HG02588 (cell line): ENCODE data around the gene RIMBP2.

Experiments used
- ATAC-seq: cut with Tn5 transposase; IDR thresholded peaks from one replicate; pipeline ENCODE4 v1.9.1; 2021; ENCODE audit warnings: mild to moderate bottlenecking, moderate library complexity; ENCODE audit not compliant: unreplicated experiment

The RIMBP2 gene

GRCh38 chr12:130639476-130640424, 76.3 kb downstream of the RIMBP2 start:
- no peak for ATAC-seq

GRCh38 chr12:130636370-130636769, 79.7 kb downstream of the RIMBP2 start:
- no peak for ATAC-seq

GRCh38 chr12:130634866-130635265, 81.2 kb downstream of the RIMBP2 start:
- ATAC-seq, result no peak

- ATAC-seq, result no peak
These were observed 82.3 kb downstream of the RIMBP2 start for GRCh38 chr12:130633771-130634170.

- ATAC-seq, result no peak
These were observed 83.5 kb downstream of the RIMBP2 start for GRCh38 chr12:130632642-130633041.

GRCh38 chr12:130628304-130628703, 87.8 kb downstream of the RIMBP2 start:
- no peak for ATAC-seq

GRCh38 chr12:130627175-130627574, 88.9 kb downstream of the RIMBP2 start:
- no peak for ATAC-seq

- no peak for ATAC-seq
These were observed 89.5 kb downstream of the RIMBP2 start for GRCh38 chr12:130626601-130627000.

- ATAC-seq, result no peak
These were observed 90.9 kb downstream of the RIMBP2 start for GRCh38 chr12:130625201-130625600.

- no peak for ATAC-seq
These were observed 93.3 kb downstream of the RIMBP2 start for GRCh38 chr12:130622803-130623202.

- ATAC-seq, result no peak
These were observed 94.3 kb downstream of the RIMBP2 start for GRCh38 chr12:130621696-130622298.

GRCh38 chr12:130620756-130621155, 95.3 kb downstream of the RIMBP2 start:
- no peak for ATAC-seq

- ATAC-seq, result no peak
These were observed 95.8 kb downstream of the RIMBP2 start for GRCh38 chr12:130620281-130620680.

GRCh38 chr12:130619385-130620001, 96.6 kb downstream of the RIMBP2 start:
- ATAC-seq, result no peak

GRCh38 chr12:130617219-130617618, 98.9 kb downstream of the RIMBP2 start:
- no peak for ATAC-seq

GRCh38 chr12:130615861-130616345, 100.2 kb downstream of the RIMBP2 start:
- no peak for ATAC-seq

GRCh38 chr12:130614530-130614905, 101.6 kb downstream of the RIMBP2 start:
- no peak for ATAC-seq

- no peak for ATAC-seq
These were observed 102.1 kb downstream of the RIMBP2 start for GRCh38 chr12:130613831-130614529.

- no peak for ATAC-seq
These were observed 103.0 kb downstream of the RIMBP2 start for GRCh38 chr12:130613131-130613530.

- ATAC-seq, result no peak
These were observed 104.8 kb downstream of the RIMBP2 start for GRCh38 chr12:130611026-130611905.
